Mesothelial cell of epicardium (in vitro differentiated cells): ENCODE results near the gene CCNJ. TPM values are rescaled to one million over a fixed set of nuclear protein-coding genes. Genes with fewer than 3 reads are reported as not detected.

Experiments used
- DNase-seq, 2 experiments: peaks; one replicate each; pipeline ENCODE4 v3.0.0; 2021; ENCODE audit warnings: low spot score in 2 of 2; ENCODE audit not compliant: unreplicated experiment in 2 of 2
- H3K27ac Mint-ChIP-seq: 2 replicates; pipeline ENCODE4 v1.8.0; 2021; ENCODE audit warnings: mixed read lengths
- H3K27me3 Mint-ChIP-seq: 2 replicates; pipeline ENCODE4 v1.8.0; 2021; ENCODE audit warnings: low read depth, mixed read lengths
- H3K36me3 Mint-ChIP-seq: 2 replicates; pipeline ENCODE4 v1.8.0; 2021; ENCODE audit warnings: mixed read lengths
- H3K4me1 Mint-ChIP-seq: 2 replicates; pipeline ENCODE4 v1.8.0; 2021; ENCODE audit warnings: mixed read lengths
- H3K4me3 Mint-ChIP-seq: 2 replicates; pipeline ENCODE4 v1.8.0; 2021; ENCODE audit warnings: mild to moderate bottlenecking, moderate library complexity, mixed read lengths
- H3K9me3 Mint-ChIP-seq: 2 replicates; pipeline ENCODE4 v1.8.0; 2021; ENCODE audit warnings: mixed read lengths
- CTCF ChIP-seq: fragments of 200-600 bp; sonication (generic); IDR thresholded peaks from one replicate; pipeline ENCODE4 v1.5.0; 2021; ENCODE audit warnings: antibody characterized with exemption; ENCODE audit not compliant: unreplicated experiment
- total RNA-seq: library from RNA; stranded (reverse); gene quantifications from 3 replicates; pipeline ENCODE4 v1.2.1, GENCODE V29; 2021

CCNJ gene
- total RNA-seq, 1 donor from 2014 or later: 24.9 TPM

- no peak overlapping the region for H3K27ac Mint-ChIP-seq
- H3K4me1 Mint-ChIP-seq: no peaks in the 10 kb centered on the region
- no peak for DNase-seq
- TF ChIP-seq CTCF: no peak
- H3K36me3 Mint-ChIP-seq: no peaks in the 10 kb centered on the region
- no peaks in the 10 kb centered on the region for H3K9me3 Mint-ChIP-seq
- H3K4me3 Mint-ChIP-seq: no peak overlapping the region
- H3K27me3 Mint-ChIP-seq: no peaks in the 10 kb centered on the region
Measured at GRCh38 chr10:96072674-96073073, 29.3 kb downstream of the CCNJ start.

- H3K9me3 Mint-ChIP-seq: no peaks in the 10 kb centered on the region
Measured at GRCh38 chr10:96073722-96074121, 30.3 kb downstream of the CCNJ start.

GRCh38 chr10:96074776-96075175, 31.4 kb downstream of the CCNJ start:
- H3K27ac Mint-ChIP-seq: no peak overlapping the region
- H3K9me3 Mint-ChIP-seq: no peaks in the 10 kb centered on the region
- TF ChIP-seq CTCF: no peak
- H3K4me1 Mint-ChIP-seq: no peaks in the 10 kb centered on the region
- H3K4me3 Mint-ChIP-seq: no peak overlapping the region
- DNase-seq: no peak
- no peaks in the 10 kb centered on the region for H3K36me3 Mint-ChIP-seq
- peaks cover 12% of the 10 kb centered on the region for H3K27me3 Mint-ChIP-seq

More at GRCh38 chr10:96073722-96074121, 30.3 kb downstream of the CCNJ start:
- Mint-ChIP-seq H3K27ac (no peak overlapping the region), H3K36me3 (no peaks in the 10 kb centered on the region), H3K4me3 (no peak overlapping the region), H3K27me3 (peaks cover 3% of the 10 kb centered on the region), H3K4me1 (no peaks in the 10 kb centered on the region)
- no peak for TF ChIP-seq CTCF
- no peak for DNase-seq

- Mint-ChIP-seq H3K27me3 (peaks cover 12% of the 10 kb centered on the region), H3K9me3 (no peaks in the 10 kb centered on the region), H3K36me3 (no peaks in the 10 kb centered on the region), H3K27ac (no peak overlapping the region), H3K4me1 (no peaks in the 10 kb centered on the region), H3K4me3 (no peak overlapping the region)
- DNase-seq: no peak
- TF ChIP-seq CTCF: no peak
Measured at GRCh38 chr10:96075977-96076376, 32.6 kb downstream of the CCNJ start.

GRCh38 chr10:96077156-96077555, 33.8 kb downstream of the CCNJ start:
- no peaks in the 10 kb centered on the region for H3K9me3 Mint-ChIP-seq
- H3K4me3 Mint-ChIP-seq: no peak overlapping the region
- H3K27me3 Mint-ChIP-seq: peaks cover 12% of the 10 kb centered on the region
- H3K36me3 Mint-ChIP-seq: no peaks in the 10 kb centered on the region
- TF ChIP-seq CTCF: no peak
- no peak for DNase-seq
- no peak overlapping the region for H3K27ac Mint-ChIP-seq
- H3K4me1 Mint-ChIP-seq: no peaks in the 10 kb centered on the region

- Mint-ChIP-seq H3K4me1 (no peaks in the 10 kb centered on the region), H3K9me3 (no peaks in the 10 kb centered on the region), H3K36me3 (no peaks in the 10 kb centered on the region), H3K27ac (no peak overlapping the region), H3K27me3 (peaks cover 12% of the 10 kb centered on the region), H3K4me3 (no peak overlapping the region)
- no peak for DNase-seq
- no peak for TF ChIP-seq CTCF
Measured at GRCh38 chr10:96082153-96082552, 38.8 kb downstream of the CCNJ start.
